HG03439 (cell line): ENCODE measurements around the gene SPRYD4.
"Not testable (repeated sequence)": the region's sequence is repeated elsewhere in the genome, so short reads cannot be mapped to it uniquely, and the experiment has no call there.

ENCODE experiments used
- ATAC-seq: cut with Tn5 transposase; IDR thresholded peaks from one replicate; pipeline ENCODE4 v1.9.1; 2021; ENCODE audit warnings: mild to moderate bottlenecking, moderate library complexity; ENCODE audit not compliant: unreplicated experiment

SPRYD4 gene

GRCh38 chr12:56468216-56469006 is at the start of gene SPRYD4:
Gene SPRYD4, plus strand, starts transcription at chr12:56468578. Its CDS starts 14 bp downstream, at chr12:56468592.
- peak; percentile 84 for ATAC-seq

DNA sequence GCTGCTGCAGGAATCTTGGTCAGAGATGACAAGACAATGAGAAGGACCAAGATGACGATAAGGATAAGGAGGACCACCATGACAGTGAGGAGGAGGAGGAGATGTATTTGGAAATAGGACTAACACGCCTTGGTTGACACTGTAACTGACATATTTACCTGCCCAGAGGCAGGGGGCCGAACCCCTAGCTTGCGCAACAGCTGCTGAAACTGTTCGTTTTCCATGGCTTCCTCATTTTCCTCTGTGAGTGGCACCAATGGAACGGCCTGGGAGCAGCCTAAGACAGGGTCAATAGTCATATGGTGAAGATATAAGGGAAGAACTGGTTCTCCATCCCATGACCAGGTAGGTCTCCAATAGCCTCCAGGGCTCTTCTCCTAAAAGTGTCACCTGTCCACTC is 48.0 kb upstream of the SPRYD4 start:
- ATAC-seq: no peak

GRCh38 chr12:56425193-56425592 is 43.2 kb upstream of the SPRYD4 start:
- ATAC-seq: no peak

DNA sequence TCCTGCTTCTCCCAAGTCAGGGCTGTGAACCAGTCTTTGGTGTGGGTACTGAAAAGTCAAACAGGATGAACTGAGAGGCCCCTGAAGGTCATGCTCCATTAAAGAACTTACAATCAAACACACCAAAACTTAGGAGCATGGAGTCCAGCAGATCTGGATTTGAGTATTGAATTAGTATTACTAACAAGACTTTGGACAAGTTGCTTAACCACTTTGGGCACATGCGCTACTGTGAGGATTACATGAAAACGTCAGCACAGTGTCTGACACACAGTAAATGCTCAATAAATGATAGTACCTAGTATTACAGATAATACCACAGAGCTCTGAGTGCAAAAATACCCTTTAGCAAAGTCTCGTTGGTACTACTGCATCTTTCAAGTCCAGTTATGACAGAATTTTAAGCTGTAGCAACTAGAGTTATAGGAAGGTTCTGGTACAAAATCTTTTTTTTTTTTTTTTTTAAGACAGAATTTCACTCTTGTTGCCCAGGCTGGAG is 42.4 kb upstream of the SPRYD4 start:
- no peak for ATAC-seq

GRCh38 chr12:56431288-56431687 is 37.1 kb upstream of the SPRYD4 start:
- no peak for ATAC-seq

DNA sequence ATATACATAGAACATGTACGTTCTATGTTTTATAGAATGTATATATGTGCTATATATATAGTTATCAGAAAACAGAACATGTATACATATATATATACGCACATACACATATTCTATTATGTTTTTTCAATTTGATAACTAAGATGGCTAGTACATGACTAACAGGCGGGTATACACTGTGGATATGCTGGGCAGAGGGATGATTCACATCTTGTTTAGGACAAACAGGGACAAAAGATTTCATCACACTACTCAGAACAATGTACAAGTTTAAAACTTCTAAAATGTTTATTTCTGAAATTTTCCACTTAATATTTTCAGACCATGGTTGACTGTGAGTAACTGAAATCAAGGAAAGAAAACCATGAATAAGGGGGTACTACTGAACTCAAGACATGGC is 36.5 kb upstream of the SPRYD4 start:
- ATAC-seq: no peak

DNA sequence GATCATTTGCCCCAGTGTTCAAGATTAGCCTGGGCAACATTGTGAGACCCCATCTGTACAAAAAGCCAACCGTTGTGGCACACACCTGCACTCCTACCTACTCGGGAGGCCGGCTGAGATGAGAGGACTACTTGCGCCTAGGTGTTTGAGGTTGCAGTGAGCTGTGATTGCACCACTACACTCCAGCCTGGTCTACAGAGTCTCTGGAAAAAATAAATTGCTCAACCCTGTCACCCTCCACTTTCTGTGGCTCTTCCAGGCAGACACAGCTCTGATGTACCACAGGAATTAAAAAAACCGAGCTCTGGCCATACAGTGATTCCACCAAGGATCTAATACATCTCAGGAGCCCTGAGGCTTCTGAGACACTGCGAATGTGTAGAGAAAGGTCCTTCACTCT is 33.5 kb upstream of the SPRYD4 start:
- ATAC-seq: no peak

DNA sequence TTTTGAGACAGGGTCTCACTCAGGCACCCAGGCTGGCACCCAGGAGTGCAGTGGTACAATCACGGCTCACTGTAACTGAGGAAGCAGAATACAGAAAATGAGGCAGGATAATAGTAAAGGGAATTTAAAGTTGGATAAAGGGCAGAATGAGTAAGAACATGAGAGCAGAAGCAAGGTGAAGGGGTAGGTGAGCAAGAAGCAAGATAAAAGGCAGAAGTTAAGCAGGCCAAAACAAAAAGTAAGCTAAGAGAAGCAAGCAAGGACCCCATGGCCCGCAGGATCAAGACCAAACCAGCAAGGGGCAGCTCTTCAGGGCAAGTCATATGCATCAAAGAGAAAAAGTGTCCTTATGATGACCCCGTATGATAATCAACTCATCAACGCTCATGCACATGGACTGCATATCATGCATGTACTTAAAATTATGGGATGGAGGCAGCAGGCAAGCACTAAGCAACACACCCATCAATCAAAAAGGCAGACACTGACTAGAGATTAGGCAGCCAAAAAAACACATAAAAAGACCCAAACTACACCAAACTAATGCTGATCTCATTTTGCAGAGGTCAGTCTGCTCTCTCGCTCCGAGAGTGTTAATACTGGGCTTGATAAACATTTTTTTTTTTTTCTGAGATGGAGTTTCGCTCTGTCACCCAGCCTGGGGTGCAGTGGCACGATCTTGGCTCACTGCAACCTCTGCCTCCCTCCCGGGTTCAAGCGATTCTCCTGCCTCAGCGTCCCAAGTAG is 30.8 kb upstream of the SPRYD4 start:
- ATAC-seq: no peak

GRCh38 chr12:56443208-56443607 is 25.2 kb upstream of the SPRYD4 start:
- not testable (repeated sequence) for ATAC-seq

GRCh38 chr12:56448860-56449621 is 19.3 kb upstream of the SPRYD4 start, which contains the start of gene TIMELESS:
Gene TIMELESS, minus strand, starts transcription at chr12:56449426. Its CDS starts 15,256 bp downstream, at chr12:56434170.
- peak; percentile 91 for ATAC-seq

- no peak for ATAC-seq
These were observed 18.8 kb upstream of the SPRYD4 start for GRCh38 chr12:56449622-56449984.

DNA sequence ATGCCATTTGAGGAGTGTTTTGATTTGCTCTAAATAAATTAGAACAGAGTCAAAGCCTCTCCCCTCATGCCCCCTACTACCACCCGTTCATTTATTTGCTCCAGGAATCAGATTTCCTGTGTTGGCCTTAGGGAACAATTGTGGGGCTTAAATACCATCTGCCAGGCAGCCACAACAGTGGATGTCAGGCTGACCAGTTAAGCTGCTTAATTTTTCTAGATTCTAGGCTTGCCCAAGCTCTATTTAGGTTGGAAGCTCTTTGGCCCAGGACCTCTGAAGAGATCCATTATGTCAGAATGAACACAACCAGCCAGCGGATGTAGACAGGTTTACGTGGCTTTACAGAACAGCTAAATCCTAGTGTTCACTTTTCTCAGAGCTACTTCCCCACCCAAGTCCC is 18.1 kb upstream of the SPRYD4 start:
- ATAC-seq: no peak

DNA sequence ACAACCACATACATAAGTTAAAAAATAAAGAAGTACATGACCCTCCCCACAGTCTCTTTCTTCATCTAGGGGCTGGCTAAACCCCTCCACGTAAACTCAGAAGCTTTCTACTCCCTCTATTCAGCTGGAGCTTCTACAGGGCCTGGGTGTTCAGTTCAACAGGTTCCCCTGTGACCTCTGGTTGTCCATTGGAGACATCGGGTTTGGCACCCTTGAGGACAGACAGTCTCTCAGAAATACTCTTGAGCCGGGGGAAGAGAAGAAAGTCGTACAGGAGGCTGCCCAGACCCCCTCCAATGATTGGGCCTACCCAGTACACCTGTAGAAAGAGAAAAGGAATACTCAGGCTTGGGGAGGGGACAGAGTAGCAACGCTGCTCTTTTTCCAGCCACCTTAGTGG is 17.2 kb upstream of the SPRYD4 start:
- no peak for ATAC-seq

DNA sequence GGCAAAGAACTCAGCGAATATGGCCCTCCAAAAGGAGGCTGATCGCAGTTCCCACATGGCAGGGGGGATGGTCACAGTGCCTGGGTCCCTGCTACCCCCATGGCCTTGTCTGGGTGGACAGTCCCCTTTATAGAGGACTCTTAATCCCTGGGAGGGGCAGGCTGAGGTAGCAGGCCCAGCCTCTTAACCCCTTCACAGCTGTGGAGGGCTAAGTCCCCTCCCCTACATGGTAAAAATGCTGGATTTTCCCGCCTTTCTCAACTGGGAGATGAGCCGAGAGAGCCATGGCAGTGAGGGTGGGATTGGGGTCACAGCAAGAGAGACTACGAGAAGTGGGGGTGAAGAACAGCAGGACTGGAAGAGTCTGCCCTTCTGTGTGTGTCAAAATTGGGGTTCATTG is 13.8 kb upstream of the SPRYD4 start, which contains the start of gene MIP:
Gene MIP, minus strand, starts transcription at position 101 of the 400 bp plus-strand sequence. Its CDS starts 44 bp downstream, at position 57.
- no peak for ATAC-seq

DNA sequence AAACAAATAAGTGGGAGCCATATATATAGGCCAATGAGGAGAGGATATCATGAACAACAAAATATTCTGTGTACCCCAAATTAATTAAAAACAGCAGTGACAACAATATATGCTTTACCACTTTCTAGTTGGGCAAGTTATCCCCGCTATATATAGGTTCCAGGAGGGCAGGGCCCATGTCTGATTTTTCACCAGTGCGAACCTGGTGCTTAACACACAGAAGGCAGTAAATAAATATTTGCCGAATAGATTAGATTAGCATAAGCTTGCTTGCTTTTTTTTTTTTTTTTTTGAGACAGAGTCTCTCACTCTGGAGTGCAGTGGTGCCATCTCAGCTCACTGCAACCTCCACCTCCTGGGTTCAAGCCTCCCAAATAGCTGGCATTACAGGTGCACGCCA is 10.6 kb upstream of the SPRYD4 start:
- ATAC-seq: no peak

GRCh38 chr12:56461235-56462159 is 6.9 kb upstream of the SPRYD4 start:
- ATAC-seq: no peak

GRCh38 chr12:56462565-56462964 is 5.8 kb upstream of the SPRYD4 start:
- ATAC-seq: no peak

DNA sequence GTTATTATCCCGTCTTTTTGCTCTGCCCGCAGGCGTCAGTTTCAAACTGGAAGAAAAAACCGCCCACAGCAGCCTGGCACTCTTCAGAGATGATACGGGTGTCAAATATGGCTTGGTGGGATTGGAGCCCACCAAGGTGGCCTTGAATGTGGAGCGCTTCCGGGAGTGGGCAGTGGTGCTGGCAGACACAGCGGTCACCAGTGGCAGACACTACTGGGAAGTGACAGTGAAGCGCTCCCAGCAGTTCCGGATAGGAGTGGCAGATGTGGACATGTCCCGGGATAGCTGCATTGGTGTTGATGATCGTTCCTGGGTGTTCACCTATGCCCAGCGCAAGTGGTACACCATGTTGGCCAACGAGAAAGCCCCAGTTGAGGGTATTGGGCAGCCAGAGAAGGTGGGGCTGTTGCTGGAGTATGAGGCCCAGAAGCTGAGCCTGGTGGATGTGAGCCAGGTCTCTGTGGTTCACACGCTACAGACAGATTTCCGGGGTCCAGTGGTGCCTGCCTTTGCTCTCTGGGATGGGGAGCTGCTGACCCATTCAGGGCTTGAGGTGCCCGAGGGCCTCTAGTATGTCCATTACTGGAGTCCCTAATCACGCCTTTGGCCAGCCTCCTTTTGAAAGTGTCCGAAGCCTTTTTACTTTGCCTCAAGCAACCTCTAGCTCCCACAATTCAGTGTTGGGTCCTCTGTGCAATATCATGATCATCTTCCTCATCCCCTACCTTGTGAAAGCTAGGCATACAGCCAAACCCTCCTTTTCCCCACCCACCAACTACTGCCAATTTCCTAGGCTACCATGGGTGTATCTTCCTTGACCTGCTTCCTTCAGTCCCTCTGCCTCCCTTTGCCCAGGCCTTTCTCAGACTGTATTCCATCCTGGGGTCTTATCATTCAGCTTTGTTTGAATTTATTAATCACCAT is 891 bp downstream of the SPRYD4 start:
- ATAC-seq: no peak

GRCh38 chr12:56474389-56474788 is 6.0 kb downstream of the SPRYD4 start:
- no peak for ATAC-seq
